ENCODE measurements around the gene HSP90AA1.

DNA sequence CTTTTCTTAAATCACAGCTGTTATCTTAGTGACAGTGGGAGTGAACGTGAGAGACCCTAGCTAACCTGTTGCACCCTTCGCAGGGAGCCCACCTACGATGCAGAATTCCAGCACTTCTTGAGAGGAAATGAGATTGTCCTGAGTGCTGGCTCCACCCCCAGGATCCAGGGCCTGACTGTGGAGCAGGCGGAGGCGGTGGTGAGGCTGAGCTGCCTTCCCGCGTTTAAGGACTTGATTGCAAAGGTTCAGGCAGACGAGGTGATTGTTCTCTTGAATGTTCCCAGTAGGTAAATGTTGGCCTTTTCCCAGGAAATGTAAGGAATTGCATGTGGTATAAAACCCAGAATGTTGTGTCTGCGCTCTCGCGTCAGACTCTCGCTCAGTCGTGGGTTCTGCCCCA is 46.7 kb downstream of the HSP90AA1 start:
- TF ChIP-seq, protein P1, sequence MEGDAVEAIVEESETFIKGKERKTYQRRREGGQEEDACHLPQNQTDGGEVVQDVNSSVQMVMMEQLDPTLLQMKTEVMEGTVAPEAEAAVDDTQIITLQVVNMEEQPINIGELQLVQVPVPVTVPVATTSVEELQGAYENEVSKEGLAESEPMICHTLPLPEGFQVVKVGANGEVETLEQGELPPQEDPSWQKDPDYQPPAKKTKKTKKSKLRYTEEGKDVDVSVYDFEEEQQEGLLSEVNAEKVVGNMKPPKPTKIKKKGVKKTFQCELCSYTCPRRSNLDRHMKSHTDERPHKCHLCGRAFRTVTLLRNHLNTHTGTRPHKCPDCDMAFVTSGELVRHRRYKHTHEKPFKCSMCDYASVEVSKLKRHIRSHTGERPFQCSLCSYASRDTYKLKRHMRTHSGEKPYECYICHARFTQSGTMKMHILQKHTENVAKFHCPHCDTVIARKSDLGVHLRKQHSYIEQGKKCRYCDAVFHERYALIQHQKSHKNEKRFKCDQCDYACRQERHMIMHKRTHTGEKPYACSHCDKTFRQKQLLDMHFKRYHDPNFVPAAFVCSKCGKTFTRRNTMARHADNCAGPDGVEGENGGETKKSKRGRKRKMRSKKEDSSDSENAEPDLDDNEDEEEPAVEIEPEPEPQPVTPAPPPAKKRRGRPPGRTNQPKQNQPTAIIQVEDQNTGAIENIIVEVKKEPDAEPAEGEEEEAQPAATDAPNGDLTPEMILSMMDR (conservative IDR thresholded peaks at IDR 0.05; ENCODE audit: low read depth, low read length): no peak
- no peak for TF ChIP-seq EZH2 (IDR thresholded peaks at IDR 0.05; ENCODE audit: borderline replicate concordance, low read depth, low read length, poor library complexity, severe bottlenecking)
